Purkinje cell (primary cell): ENCODE results near the gene MYL12A. TPM values are rescaled to one million over a fixed set of nuclear protein-coding genes. Genes with fewer than 3 reads are reported as not detected.

Source experiments
- polyA plus RNA-seq: library from polyadenylated mRNA; unstranded; fragments of >200 nt; fragmentation: Nextera tagmentation; gene quantifications from 2 replicates; pipeline ENCODE4 v1.2.1, GENCODE V29; 2014

Gene MYL12A
- 223 and 257 TPM in 2 replicates for polyA plus RNA-seq

GRCh38 chr18:3247240-3248061, at the start of gene MYL12A:
Gene MYL12A (plus strand): TSS chr18:3247801. CDS start chr18:3253248, 5,447 bp downstream.

DNA sequence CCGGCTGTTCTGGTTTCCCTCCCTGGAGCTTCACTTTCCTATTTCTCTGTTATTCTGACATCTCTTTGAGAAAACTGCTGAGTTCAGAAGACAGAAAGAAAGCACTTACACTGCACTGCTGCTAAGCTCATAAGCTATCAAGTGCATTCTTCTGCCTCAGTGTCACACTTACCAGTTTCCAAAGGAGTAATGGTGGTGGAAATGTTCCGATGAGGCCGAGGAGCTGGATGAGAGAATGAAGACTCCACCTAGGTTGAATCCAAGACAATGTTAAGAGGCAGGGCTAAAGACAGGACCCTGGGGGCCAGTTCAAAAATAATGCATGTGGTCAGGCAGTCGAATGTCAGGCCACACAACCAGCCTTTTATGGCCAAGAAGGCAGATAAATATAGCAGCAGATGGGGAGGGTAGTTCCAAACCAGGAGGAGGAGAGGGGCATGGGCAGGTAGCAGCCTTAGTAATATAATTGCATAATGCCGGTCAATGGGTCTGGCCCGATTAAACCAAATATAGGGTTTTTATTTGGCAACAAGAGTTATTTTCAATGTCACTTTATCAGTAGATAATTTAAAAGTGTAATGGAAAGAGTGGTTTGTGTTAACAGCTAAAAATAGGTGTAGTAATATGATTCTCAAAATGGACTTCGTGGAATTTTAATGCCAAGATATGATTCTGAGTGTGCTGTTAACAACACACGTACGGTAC, 27.8 kb upstream of the MYL12A start, which contains the start of gene MYOM1:
TSS of gene MYOM1 (minus strand) at position 338 of the 705 bp plus-strand sequence. CDS start 4,745 bp downstream, outside the sequence.

DNA sequence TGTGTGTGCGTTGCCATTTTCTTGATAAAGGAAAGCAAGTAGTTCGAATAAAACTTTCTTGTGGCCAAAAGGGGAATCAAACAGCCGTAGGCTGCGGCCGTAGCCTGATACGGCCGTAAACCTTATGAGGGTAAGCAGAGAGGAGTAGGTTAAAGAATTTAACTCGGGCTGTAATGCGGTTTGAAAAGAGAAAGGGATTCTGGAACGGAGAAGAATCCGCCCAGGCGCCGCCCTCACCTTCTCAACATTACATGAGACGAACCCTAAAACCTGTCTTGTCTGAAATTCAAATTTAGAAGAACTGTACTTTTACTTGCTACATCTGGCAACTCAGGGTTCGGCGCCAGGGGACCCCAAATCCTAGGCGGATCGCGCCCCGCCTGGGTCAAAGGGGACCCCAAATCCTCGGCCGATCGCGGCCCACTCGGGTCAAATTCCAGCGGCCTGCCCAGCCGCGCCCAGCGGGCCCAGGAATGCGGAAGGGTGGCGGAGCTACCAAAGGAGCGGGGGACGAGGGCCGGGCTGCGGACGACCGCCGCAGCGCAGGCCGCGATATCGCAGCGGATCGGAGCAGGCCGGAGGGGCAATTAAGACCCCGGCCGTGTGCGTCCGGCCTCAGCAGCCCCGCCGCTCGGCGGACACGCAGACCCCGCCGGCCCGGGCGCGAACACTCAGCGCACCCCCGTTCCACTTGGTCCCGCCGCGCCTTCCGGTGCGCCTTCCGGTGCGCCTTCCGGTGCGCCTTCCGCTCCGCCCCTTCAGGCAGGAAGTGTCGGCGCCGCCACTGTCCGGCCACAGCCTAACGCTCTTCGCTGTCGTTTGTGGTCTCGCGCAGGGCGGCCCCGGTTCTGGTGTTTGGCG, 14.0 kb downstream of the MYL12A start, which contains the start of gene MYL12B:
TSS of gene MYL12B (plus strand) at position 761 of the 861 bp plus-strand sequence. CDS start 10,766 bp downstream, outside the sequence.

Other genes starting within 250 kb of the MYL12A start
- 73.7 and 83.9 TPM in 2 replicates for gene LPIN2, start 234.7 kb upstream of the MYL12A start, polyA plus RNA-seq
- 3.7 and 3.9 TPM in 2 replicates for gene MYOM1, start 27.8 kb upstream of the MYL12A start, polyA plus RNA-seq
- gene MYL12B, start 14.3 kb downstream of the MYL12A start, polyA plus RNA-seq, result 3,167 and 3,265 TPM in 2 replicates
- gene TGIF1, start 202.4 kb downstream of the MYL12A start, polyA plus RNA-seq, result 0.54 and 0.77 TPM in 2 replicates